Measurements from ENCODE around the gene RAB27B.

RAB27B gene

GRCh38 chr18:54911551-54911950, 83.3 kb downstream of the RAB27B start:
- no peak for DNase-seq (ENCODE audit: low spot score)

- no peak for DNase-seq (ENCODE audit: low spot score)
Measured at GRCh38 chr18:54914816-54915215, 86.5 kb downstream of the RAB27B start.

GRCh38 chr18:54916507-54916906, 88.2 kb downstream of the RAB27B start:
- no peak for DNase-seq (ENCODE audit: low spot score)

GRCh38 chr18:54918060-54918459, 89.8 kb downstream of the RAB27B start:
- no peak for DNase-seq (ENCODE audit: low spot score)

- no peak for DNase-seq (ENCODE audit: low spot score)
Measured at GRCh38 chr18:54919412-54919811, 91.1 kb downstream of the RAB27B start.

- DNase-seq (ENCODE audit: low spot score): no peak
Measured at GRCh38 chr18:54923339-54923956, 95.2 kb downstream of the RAB27B start.

- no peak for DNase-seq (ENCODE audit: low spot score)
Measured at GRCh38 chr18:54924948-54925347, 96.7 kb downstream of the RAB27B start.

GRCh38 chr18:54926593-54927325, 98.5 kb downstream of the RAB27B start:
- DNase-seq (ENCODE audit: low spot score): no peak

- DNase-seq (ENCODE audit: low spot score): no peak
Measured at GRCh38 chr18:54928236-54928635, 100.0 kb downstream of the RAB27B start.

- no peak for DNase-seq (ENCODE audit: low spot score)
Measured at GRCh38 chr18:54931152-54931551, 102.9 kb downstream of the RAB27B start.

GRCh38 chr18:54932472-54932871, 104.2 kb downstream of the RAB27B start:
- DNase-seq (ENCODE audit: low spot score): no peak

- DNase-seq (ENCODE audit: low spot score): no peak
Measured at GRCh38 chr18:54938506-54938905, 110.2 kb downstream of the RAB27B start.

- no peak for DNase-seq (ENCODE audit: low spot score)
Measured at GRCh38 chr18:54939361-54939917, 111.2 kb downstream of the RAB27B start.

GRCh38 chr18:54942144-54942543, 113.9 kb downstream of the RAB27B start:
- no peak for DNase-seq (ENCODE audit: low spot score)

GRCh38 chr18:54942569-54942968, 114.3 kb downstream of the RAB27B start:
- no peak for DNase-seq (ENCODE audit: low spot score)

Data from AG08396 (cell line).